Astrocyte of the cerebellum (primary cell): ENCODE measurements around the gene GUF1.

Source experiments
- DNase-seq: peaks from one replicate; pipeline ENCODE4 v3.0.0-alpha.2; 2011; ENCODE audit warnings: low read depth
- H3K4me3 ChIP-seq: 2 replicates; pipeline ENCODE4 v1.5.1; 2011; ENCODE audit warnings: mild to moderate bottlenecking, low read depth, low read length, moderate library complexity
- CTCF ChIP-seq: IDR thresholded peaks from 2 replicates; pipeline ENCODE4 v1.5.1; 2012; ENCODE audit warnings: low read length, low read depth, moderate library complexity, mild to moderate bottlenecking; ENCODE audit errors: missing control alignments
- in situ Hi-C: cut with HindIII; loops from 2 replicates; pipeline ENCODE4 v1.10.0; 2017; ENCODE audit warnings: low sequenced_read_pairs

The GUF1 gene

GRCh38 chr4:44668526-44668925 is 9.7 kb upstream of the GUF1 start:
- in situ Hi-C loops, result no loop called here
- no peak for DNase-seq
- H3K4me3 ChIP-seq, result no peak overlapping the region
- no peak for TF ChIP-seq CTCF

GRCh38 chr4:44670506-44671199 is 7.6 kb upstream of the GUF1 start:
- no peak for DNase-seq
- in situ Hi-C loops, result no loop called here
- no peak overlapping the region for H3K4me3 ChIP-seq
- no peak for TF ChIP-seq CTCF

DNA sequence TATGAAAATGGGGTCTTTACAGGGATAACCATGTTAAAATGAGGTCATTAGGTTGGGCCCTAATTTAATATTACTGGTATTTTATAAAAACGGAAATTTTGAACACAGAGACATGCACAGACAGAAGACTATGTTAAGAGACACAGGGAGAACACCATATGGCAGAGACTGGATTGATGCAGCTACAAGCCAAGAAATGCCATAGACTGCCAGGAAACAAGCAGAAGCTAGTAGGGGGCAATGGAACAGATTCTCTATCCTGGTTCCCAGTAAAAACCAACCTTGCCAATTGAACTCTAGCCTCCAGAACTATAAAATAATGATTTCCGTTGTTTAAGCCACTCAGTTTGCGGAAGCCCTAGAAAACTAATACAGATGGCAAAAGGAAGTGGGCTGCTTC is 6.6 kb upstream of the GUF1 start:
- DNase-seq, result no peak
- no peak overlapping the region for H3K4me3 ChIP-seq
- no peak for TF ChIP-seq CTCF
- in situ Hi-C loops, result no loop called here

GRCh38 chr4:44674471-44674870 is 3.7 kb upstream of the GUF1 start:
- H3K4me3 ChIP-seq, result no peak overlapping the region
- DNase-seq, result no peak
- TF ChIP-seq CTCF, result peak; percentile 5
- in situ Hi-C loops, result no loop called here

DNA sequence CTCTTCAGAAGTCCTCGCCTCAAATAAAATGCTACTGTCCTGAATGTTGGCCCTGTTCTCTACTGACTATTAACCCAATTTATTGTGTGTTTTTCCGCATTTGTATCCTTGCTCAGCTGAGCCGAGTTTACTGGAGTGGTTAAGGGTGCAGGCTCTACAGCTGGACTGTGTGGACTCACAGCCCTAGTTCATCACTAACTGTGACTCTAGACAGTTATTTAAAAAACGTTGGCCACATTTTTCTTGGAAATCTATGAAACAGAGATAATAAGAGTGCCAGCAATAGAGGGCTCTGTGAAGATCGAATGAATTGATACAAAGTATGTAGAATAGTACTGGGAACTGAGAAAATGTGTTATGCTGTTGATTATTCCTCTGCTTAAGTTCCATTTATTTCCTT is 2.9 kb upstream of the GUF1 start:
- in situ Hi-C loops, result no loop called here
- H3K4me3 ChIP-seq, result no peak overlapping the region
- DNase-seq, result no peak
- TF ChIP-seq CTCF, result no peak

DNA sequence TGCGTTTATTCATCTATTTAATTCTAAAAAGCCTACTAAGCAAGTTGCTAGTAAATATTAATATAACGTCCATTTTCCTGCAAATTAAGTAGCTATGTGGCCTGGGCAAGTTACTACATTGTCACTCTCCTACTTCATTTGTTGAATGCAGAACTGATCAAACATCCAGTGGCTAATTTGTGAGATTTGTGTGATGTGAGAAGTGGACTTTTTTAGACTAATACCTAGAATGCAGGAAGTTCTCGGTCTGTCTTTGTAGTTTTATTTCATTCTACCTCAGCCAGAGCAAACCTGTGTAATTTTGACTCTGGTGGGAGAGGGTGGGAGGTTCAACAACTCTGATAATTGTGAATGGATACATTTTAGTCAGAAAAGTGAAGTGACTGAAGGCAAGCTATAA is 840 bp downstream of the GUF1 start:
- in situ Hi-C loops, result no loop called here
- no peak for DNase-seq
- peak overlapping the region; percentile 70 for H3K4me3 ChIP-seq
- no peak for TF ChIP-seq CTCF
